GM11168 (cell line): ENCODE results near the gene HCRT.
"Not testable (repeated sequence)": the region's sequence is repeated elsewhere in the genome, so short reads cannot be mapped to it uniquely, and the experiment has no call there.

ENCODE experiments used
- in situ Hi-C: fragments of 300-500 bp; cut with MboI; formaldehyde crosslinking; loops from one replicate; pipeline ENCODE4 v1.12.0; 2022; ENCODE audit warnings: low sequenced_read_pairs; ENCODE audit not compliant: unreplicated experiment

HCRT gene, protein sequence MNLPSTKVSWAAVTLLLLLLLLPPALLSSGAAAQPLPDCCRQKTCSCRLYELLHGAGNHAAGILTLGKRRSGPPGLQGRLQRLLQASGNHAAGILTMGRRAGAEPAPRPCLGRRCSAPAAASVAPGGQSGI

DNA sequence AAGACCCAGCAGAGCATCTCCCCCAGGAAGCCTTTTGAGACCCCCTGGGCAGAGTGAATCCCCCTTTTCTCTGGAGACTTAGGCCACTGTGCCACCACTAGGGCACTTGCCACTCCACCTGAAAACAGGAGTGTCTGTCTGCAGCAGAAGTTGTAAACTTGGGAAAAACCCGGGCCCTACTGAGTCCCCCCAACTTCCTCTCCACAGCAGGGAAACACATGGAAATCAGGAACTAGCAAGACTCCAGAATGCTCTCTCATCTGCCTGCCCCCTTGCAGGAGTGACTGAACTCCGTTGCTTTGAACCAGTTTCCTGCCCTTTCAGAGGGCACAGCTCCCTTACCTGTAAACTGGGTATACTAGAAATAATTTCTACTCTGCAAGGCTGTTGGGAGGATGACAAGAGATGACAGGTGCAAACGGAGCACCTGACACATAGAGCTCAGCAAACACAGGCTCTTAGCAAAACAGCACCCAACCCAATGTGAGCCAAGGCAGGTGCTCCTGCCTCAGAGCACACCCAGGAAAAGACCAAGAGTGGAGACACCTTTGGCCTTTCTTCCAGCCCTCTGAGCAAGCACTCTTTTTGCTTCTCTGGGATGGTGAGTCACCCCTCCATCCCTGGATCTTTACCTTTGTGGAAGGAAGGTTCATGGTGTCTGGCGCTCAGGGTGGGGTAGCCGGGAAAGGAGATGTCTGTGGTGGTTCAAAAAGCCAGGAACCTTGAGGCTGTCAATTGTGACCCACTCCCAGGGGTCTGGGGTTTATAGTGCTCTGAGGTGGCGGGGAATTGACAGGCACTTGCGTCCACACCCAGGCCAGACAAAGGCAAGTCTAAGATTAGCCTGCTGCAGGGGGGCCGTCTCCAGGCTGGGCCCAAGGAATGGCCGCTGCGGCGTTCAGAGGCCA, at the start of gene HCRT:
TSS of gene HCRT (minus strand) at position 740 of the 908 bp plus-strand sequence. CDS start at position 653, 87 bp downstream.
- in situ Hi-C loops = no loop called here

GRCh38 chr17:42233994-42234393, 48.7 kb upstream of the HCRT start:
- in situ Hi-C loops = no loop called here

DNA sequence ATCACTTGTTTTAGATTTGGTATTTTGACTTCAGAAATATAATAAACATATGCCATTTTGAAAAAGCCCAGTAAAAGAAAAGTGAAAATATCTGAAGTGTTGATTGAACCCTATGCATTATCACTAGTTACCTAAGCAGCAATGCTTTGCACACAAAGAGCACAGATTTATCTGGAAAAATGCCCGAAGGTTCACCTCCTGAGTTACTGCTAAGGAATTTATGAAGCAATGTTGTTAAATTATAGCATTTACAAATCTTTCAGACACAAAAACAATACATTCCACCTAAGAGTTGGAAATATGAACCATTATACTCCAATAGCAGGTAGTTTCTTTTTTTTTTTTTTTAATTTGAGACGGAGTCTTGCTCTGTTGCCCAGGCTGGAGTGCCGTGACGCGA, 47.9 kb upstream of the HCRT start:
- in situ Hi-C loops = no loop called here

GRCh38 chr17:42230225-42230624, 45.0 kb upstream of the HCRT start:
- in situ Hi-C loops = no loop called here

DNA sequence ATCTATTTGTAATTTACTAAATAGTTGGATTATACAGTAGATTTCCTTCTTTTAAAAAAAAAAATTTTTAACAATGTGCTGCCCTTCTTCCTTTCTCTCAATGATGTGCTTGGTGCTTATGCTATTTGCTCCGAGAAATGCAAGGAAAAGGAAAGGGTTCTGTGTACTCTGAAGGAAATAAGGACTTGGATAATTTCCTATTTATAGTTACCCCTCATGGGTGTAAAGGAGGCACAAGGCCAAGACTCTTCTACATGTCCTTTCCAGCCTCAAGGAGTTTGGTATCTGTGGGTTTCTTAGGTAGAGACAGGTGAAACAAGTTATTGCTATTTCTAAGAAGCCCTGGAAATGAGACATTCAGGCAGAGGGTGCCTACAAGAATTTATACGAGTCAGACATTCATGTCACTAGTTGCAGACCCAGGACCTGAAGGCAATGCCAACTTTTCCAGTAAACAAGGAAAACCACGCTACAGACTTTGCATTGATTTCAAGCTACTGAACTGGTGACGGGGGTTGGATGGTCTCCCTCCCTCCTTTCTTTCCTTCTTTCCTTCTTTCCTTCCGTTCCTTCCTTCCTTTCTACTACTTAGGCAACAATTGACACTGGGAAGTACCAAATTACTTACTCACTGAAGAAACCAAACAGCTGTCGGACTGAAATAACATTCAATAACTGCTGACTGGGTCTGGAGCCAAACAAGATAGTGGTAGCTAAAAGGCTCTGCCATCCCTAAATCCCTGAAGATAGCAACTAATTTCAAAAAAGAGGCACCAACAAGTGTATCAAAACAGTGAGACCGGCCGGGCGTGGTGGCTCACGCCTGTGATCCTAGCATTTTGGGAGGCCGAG, 42.8 kb upstream of the HCRT start:
- in situ Hi-C loops = no loop called here

- in situ Hi-C loops = no loop called here
Observed at GRCh38 chr17:42225646-42226045, 40.4 kb upstream of the HCRT start.

GRCh38 chr17:42224651-42225050, 39.4 kb upstream of the HCRT start:
- in situ Hi-C loops = no loop called here

- in situ Hi-C loops = no loop called here
Observed at GRCh38 chr17:42221886-42222745, 36.9 kb upstream of the HCRT start.

GRCh38 chr17:42219280-42219679, 34.0 kb upstream of the HCRT start:
- in situ Hi-C loops = not testable (repeated sequence)

DNA sequence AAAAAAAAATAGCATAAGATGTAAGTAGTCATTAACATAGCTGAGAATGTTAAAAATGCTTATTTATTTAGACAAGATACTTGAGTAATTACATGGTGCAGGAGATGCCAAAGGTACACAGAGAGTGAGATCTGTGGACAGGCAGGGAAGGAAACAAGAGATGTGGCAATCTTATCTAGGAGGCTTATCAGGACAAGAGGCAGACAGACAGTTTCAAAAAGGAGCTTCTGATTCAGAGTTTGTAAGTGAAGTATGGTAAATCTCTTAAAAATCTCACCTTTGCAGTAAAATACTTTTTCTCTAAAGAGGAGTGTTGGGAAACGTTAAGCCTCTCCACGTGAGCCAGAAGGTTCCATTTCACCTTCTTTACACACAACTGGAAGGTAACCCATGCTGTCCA, 28.9 kb upstream of the HCRT start:
- in situ Hi-C loops = no loop called here

DNA sequence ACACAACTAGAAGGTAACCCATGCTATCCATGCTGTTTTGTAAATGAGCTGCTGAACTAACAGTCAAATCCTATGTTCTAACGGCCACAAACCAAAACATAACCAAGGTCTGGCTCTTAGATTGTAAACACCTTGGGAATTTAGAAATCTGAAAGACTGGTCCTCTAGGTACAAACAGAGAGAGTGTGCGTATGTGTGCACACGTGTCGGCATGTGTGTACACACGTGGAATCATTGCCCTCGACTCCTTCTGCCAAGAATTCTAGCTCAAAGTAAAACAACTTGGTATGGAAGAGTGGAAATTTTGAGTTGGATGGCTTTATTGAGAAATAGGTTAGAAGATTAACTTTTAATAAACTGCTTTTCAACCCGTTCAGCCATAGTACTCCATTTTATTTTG, 27.1 kb upstream of the HCRT start:
- in situ Hi-C loops = no loop called here

DNA sequence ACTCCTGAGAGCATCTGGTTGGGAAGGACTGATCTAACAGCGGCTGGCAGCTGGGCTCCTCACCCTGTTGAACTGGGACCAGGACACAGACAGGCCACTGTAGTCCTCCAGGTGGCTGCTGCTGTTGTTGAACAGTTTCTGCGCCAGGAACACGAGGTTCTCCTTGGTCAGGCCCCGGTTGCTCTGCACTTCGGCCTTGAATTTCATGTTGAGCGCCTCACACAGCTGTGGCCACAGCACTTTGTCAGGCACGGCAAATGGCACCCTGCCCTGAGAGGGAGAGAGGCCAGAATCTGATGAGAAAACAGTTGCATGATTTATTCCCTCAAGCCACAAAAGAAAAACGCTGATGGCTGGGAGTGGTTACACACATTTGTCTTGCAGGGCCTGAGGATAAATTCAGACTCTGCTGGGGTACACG, 26.7 kb upstream of the HCRT start:
- in situ Hi-C loops = not testable (repeated sequence)

- in situ Hi-C loops = no loop called here
Observed at GRCh38 chr17:42210046-42210445, 24.8 kb upstream of the HCRT start.

DNA sequence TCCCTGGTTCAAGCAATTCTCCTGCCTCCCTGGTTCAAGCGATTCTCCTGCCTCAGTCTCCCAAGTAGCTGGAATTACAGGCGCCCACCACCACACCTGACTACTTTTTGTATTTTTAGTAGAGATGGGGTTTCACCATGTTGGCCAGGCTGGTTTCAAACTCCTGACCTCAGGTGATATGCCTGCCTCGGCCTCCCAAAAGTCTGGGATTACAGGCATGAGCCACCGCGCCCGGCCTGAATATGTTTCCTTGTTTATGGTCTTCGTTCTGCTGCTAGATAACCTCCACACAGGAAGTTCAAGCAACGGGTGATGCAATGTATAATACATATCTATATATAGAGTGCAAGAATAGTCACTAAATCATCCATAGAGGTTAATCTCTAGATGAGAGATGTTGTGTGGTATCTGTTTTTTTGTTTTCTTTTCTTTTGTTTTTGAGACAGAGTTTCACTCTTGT, 20.9 kb upstream of the HCRT start:
- in situ Hi-C loops = not testable (repeated sequence)

DNA sequence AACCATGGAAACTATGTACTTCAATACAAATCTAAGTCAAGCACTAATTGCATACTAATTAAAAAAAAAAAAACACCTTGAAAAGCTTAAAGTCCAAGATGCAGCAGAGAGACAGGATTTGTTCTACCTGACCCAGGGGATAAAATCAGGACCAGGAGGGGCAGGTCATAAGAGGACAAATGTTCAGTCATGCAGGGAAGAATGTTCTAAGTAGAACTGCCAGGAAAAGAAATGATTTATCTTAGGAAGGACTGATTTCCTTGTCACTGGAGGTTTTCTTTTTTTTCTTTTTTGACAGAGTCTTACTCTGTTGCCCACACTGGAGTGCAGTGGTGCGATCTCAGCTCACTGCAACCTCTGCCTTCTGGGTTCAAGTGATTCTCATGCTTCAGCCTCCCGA, 18.1 kb upstream of the HCRT start:
- in situ Hi-C loops = no loop called here

- in situ Hi-C loops = no loop called here
Observed at GRCh38 chr17:42202696-42203095, 17.4 kb upstream of the HCRT start.

DNA sequence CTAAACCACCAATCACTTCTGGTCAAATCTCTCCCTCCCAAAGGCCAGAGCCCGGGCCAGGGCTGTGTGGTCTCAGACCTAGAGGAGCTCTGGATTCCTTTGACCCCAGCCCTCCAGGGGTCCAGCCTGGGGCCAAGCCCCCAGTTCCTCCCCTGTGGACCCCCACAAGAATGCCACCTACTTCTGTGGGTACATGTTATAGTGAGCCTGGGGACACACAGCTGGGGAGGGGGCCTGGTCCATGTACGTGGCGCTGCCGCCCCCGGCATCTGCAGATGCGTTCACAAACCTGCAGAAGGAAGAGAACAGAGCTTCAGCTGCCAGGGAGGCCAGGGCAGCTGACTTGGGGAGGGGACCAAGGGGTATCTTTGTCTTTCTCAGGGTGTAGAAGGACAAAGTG, 16.9 kb upstream of the HCRT start:
- in situ Hi-C loops = no loop called here

- in situ Hi-C loops = no loop called here
Observed at GRCh38 chr17:42201458-42201772, 16.2 kb upstream of the HCRT start.

GRCh38 chr17:42200706-42201457, 15.6 kb upstream of the HCRT start:
- in situ Hi-C loops = no loop called here
